Thyroid gland (tissue), 4 donors: ENCODE results near the gene COL18A1.

Experiments
- POLR2A ChIP-seq, 2 donors: fragments of 450-650 bp; IDR thresholded peaks; one replicate each; pipeline ENCODE4 v1.6.1; 2017; ENCODE audit warnings: antibody characterized with exemption in 2 of 2, mild to moderate bottlenecking in 2 of 2, moderate library complexity in 1 of 2
- TF ChIP-seq, protein P1 (sequence below), 6 experiments: fragments of 200-600 bp in 3 of 6; fragments of 450-650 bp in 3 of 6; sonication (generic) in 3 of 6; IDR thresholded peaks; one replicate each; pipeline ENCODE4 v1.5.1; 2016 to 2019; ENCODE audit warnings: antibody characterized with exemption in 6 of 6, mild to moderate bottlenecking in 2 of 6, inconsistent platforms in 1 of 6, moderate library complexity in 1 of 6

DNA sequence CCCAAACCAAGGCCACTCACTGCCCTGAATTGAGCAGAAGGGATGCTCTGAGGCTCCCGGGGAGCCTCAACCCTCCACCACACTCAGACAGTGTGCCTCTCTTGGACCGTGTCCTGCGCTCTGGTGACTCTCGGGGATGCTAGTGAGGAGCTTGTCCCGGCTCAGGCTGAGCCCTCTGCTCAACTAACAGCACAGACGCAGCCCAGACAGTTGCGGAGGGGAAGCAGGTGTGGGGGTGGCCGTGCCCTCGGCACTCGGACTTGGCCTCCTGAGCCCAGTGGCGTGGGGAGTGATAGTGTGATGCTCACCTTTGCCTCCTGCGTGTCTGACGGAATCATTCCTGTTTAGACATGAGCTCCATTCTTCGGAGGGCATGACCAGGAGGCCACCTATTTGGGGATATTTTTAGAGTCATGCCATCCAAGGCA, 152.7 kb downstream of the COL18A1 start:
- TF ChIP-seq, protein P1, sequence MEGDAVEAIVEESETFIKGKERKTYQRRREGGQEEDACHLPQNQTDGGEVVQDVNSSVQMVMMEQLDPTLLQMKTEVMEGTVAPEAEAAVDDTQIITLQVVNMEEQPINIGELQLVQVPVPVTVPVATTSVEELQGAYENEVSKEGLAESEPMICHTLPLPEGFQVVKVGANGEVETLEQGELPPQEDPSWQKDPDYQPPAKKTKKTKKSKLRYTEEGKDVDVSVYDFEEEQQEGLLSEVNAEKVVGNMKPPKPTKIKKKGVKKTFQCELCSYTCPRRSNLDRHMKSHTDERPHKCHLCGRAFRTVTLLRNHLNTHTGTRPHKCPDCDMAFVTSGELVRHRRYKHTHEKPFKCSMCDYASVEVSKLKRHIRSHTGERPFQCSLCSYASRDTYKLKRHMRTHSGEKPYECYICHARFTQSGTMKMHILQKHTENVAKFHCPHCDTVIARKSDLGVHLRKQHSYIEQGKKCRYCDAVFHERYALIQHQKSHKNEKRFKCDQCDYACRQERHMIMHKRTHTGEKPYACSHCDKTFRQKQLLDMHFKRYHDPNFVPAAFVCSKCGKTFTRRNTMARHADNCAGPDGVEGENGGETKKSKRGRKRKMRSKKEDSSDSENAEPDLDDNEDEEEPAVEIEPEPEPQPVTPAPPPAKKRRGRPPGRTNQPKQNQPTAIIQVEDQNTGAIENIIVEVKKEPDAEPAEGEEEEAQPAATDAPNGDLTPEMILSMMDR (IDR thresholded peaks at IDR 0.05), result no peak
- no peak for TF ChIP-seq POLR2A (IDR thresholded peaks at IDR 0.05)
